ENCODE data around the gene SRRM3.
"Not testable (repeated sequence)": the region's sequence is repeated elsewhere in the genome, so short reads cannot be mapped to it uniquely, and the experiment has no call there.

The SRRM3 gene

GRCh38 chr7:76330673-76331072 lies 129.0 kb downstream of the SRRM3 start:
- DNase-seq (ENCODE audit: low read depth): no peak
- no peak for TF ChIP-seq CTCF (IDR thresholded peaks at IDR 0.05; ENCODE audit: low read depth, low read length, missing control alignments)
- no peak overlapping the region for H3K4me3 ChIP-seq (ENCODE audit: low read depth, low read length)

- DNase-seq (ENCODE audit: low read depth): no peak
These were observed 130.4 kb downstream of the SRRM3 start for GRCh38 chr7:76332078-76332477.

GRCh38 chr7:76333511-76334101 lies 131.9 kb downstream of the SRRM3 start:
- no peak for DNase-seq (ENCODE audit: low read depth)
- H3K4me3 ChIP-seq (ENCODE audit: low read depth, low read length): no peak overlapping the region
- no peak for TF ChIP-seq CTCF (IDR thresholded peaks at IDR 0.05; ENCODE audit: low read depth, low read length, missing control alignments)

More at GRCh38 chr7:76332078-76332477, 130.4 kb downstream of the SRRM3 start:
- no peak for TF ChIP-seq CTCF (IDR thresholded peaks at IDR 0.05; ENCODE audit: low read depth, low read length, missing control alignments)
- no peak overlapping the region for H3K4me3 ChIP-seq (ENCODE audit: low read depth, low read length)

- no peak for DNase-seq (ENCODE audit: low read depth)
- no peak for TF ChIP-seq CTCF (IDR thresholded peaks at IDR 0.05; ENCODE audit: low read depth, low read length, missing control alignments)
These were observed 132.7 kb downstream of the SRRM3 start for GRCh38 chr7:76334320-76334967.

GRCh38 chr7:76335417-76335816 lies 133.7 kb downstream of the SRRM3 start:
- not testable (repeated sequence) for DNase-seq (ENCODE audit: low read depth); H3K4me3 ChIP-seq (ENCODE audit: low read depth, low read length)

More at GRCh38 chr7:76334320-76334967, 132.7 kb downstream of the SRRM3 start:
- no peak overlapping the region for H3K4me3 ChIP-seq (ENCODE audit: low read depth, low read length)

- TF ChIP-seq CTCF (IDR thresholded peaks at IDR 0.05; ENCODE audit: low read depth, low read length, missing control alignments): no peak
- no peak overlapping the region for H3K4me3 ChIP-seq (ENCODE audit: low read depth, low read length)
- no peak for DNase-seq (ENCODE audit: low read depth)
These were observed 134.4 kb downstream of the SRRM3 start for GRCh38 chr7:76336094-76336493.
